ENCODE results near the gene MYH7. TPM values are rescaled to one million over a fixed set of nuclear protein-coding genes. Genes with fewer than 3 reads are reported as not detected.
A peak's percentile ranks its signal among the peaks of the same experiment; 100 is the strongest.

MYH7 gene
- total and polyA plus RNA-seq, 2 donors (not counting 1 experiment from before 2014, with no cell fraction given), result not detected

DNA sequence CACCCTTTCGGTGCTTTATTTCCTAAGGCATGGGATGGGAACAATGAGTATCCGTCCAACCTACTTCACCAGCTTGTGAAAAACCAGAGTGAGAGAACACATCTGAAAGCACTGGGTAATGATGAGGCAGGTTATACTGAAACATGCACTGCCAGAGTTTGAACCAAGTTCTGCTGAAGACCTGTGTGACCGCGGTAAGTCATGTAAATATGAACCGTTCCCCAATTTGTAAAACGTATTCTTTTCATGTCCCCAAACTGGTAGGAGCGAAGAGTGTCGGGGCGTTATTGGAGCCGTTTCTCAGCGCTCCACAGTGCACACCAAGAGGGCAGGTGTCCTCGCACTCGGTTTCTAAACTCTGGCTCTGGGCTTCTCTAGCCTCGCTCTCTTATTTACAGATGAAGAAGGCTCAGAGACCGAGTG lies 33.3 kb upstream of the MYH7 start:
- H3K27ac ChIP-seq (ENCODE audit: insufficient read depth, low read length), result peak overlapping the region; percentile 23

DNA sequence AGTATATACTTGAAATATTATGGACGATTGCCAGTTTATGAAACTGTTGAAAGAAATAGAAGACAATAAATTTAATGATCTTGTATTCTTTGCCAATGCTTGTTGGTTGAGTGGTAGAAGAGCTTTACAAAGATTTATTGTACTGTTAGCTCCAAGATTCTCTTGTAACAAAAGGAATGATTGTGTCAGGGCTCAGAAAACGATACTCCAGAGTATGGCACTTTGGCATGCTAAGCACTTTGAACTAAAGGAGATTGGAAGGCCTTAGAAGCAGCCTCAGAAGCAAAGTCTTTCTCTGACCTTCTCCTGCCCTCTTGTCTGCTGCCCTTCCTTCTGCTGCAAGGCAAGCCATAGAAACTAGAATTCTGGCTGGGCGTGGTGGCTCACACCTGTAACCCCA lies 29.8 kb upstream of the MYH7 start:
- Histone ChIP-seq H3K4me3 (replicated peaks in 1 of 4; ENCODE audit: control extremely low read depth in 1 of 4, insufficient read depth in 1 of 4, low read depth in 3 of 4, low read length in 4 of 4) (no peak overlapping the region), H3K4me1 (ENCODE audit: control insufficient read depth, extremely low read depth, insufficient read depth, low read length) (peaks cover under 1% of the 10 kb centered on the region), H3K36me3 (ENCODE audit: control insufficient read depth, insufficient read depth, low read length) (no peaks in the 10 kb centered on the region), H3K27ac (ENCODE audit: insufficient read depth, low read length) (no peak overlapping the region), H3K9ac (ENCODE audit: insufficient read depth, low read length) (no peak overlapping the region), H3K27me3 (ENCODE audit: control insufficient read depth, insufficient read depth, low read length) (no peaks in the 10 kb centered on the region), H4K20me1 (ENCODE audit: control insufficient read depth, extremely low read depth, insufficient read depth, low read length) (no peaks in the 10 kb centered on the region), H3K9me3 (ENCODE audit: control insufficient read depth, insufficient read depth, low read depth, low read length) (no peaks in the 10 kb centered on the region), H3K79me2 (ENCODE audit: control insufficient read depth, insufficient read depth, low read length) (peaks cover 7% of the 10 kb centered on the region), H3K4me2 (ENCODE audit: extremely low read depth, insufficient read depth, low read length) (no peak overlapping the region), H2AFZ (ENCODE audit: low read length) (no peak overlapping the region)
- no peak for TF ChIP-seq CTCF (conservative IDR thresholded peaks at IDR 0.05 in 1 of 2, IDR thresholded peaks at IDR 0.05 in 1 of 2; ENCODE audit: low read depth in 1 of 2, low read length in 2 of 2)
- TF ChIP-seq EZH2 (IDR thresholded peaks at IDR 0.05; ENCODE audit: low read length, missing control alignments), result no peak
- DNase-seq (ENCODE audit: low read depth in 2 of 2), result no peak

More for the DNA sequence above, 33.3 kb upstream of the MYH7 start:
- Histone ChIP-seq H3K4me2 (ENCODE audit: extremely low read depth, insufficient read depth, low read length) (peak overlapping the region; percentile 64), H3K4me3 (replicated peaks in 1 of 4; ENCODE audit: control extremely low read depth in 1 of 4, insufficient read depth in 1 of 4, low read depth in 3 of 4, low read length in 4 of 4) (peak overlapping the region; percentile 26 to 54 (median 40)), H3K9me3 (ENCODE audit: control insufficient read depth, insufficient read depth, low read depth, low read length) (no peaks in the 10 kb centered on the region), H2AFZ (ENCODE audit: low read length) (peak overlapping the region; percentile 90), H3K36me3 (ENCODE audit: control insufficient read depth, insufficient read depth, low read length) (peaks cover 4% of the 10 kb centered on the region), H3K79me2 (ENCODE audit: control insufficient read depth, insufficient read depth, low read length) (peaks cover 17% of the 10 kb centered on the region), H3K4me1 (ENCODE audit: control insufficient read depth, extremely low read depth, insufficient read depth, low read length) (peaks cover 4% of the 10 kb centered on the region), H3K9ac (ENCODE audit: insufficient read depth, low read length) (no peak overlapping the region), H4K20me1 (ENCODE audit: control insufficient read depth, extremely low read depth, insufficient read depth, low read length) (no peaks in the 10 kb centered on the region), H3K27me3 (ENCODE audit: control insufficient read depth, insufficient read depth, low read length) (no peaks in the 10 kb centered on the region)
- DNase-seq (ENCODE audit: low read depth in 2 of 2), result no peak
- TF ChIP-seq EZH2 (IDR thresholded peaks at IDR 0.05; ENCODE audit: low read length, missing control alignments), result no peak
- no peak for TF ChIP-seq CTCF (conservative IDR thresholded peaks at IDR 0.05 in 1 of 2, IDR thresholded peaks at IDR 0.05 in 1 of 2; ENCODE audit: low read depth in 1 of 2, low read length in 2 of 2)

GRCh38 chr14:23464700-23465099 lies 29.2 kb upstream of the MYH7 start:
- Histone ChIP-seq H3K27me3 (ENCODE audit: control insufficient read depth, insufficient read depth, low read length) (no peaks in the 10 kb centered on the region), H3K36me3 (ENCODE audit: control insufficient read depth, insufficient read depth, low read length) (no peaks in the 10 kb centered on the region), H3K79me2 (ENCODE audit: control insufficient read depth, insufficient read depth, low read length) (peaks cover 1% of the 10 kb centered on the region), H3K9ac (ENCODE audit: insufficient read depth, low read length) (no peak overlapping the region), H3K9me3 (ENCODE audit: control insufficient read depth, insufficient read depth, low read depth, low read length) (no peaks in the 10 kb centered on the region), H3K4me3 (replicated peaks in 1 of 4; ENCODE audit: control extremely low read depth in 1 of 4, insufficient read depth in 1 of 4, low read depth in 3 of 4, low read length in 4 of 4) (no peak overlapping the region), H3K27ac (ENCODE audit: insufficient read depth, low read length) (no peak overlapping the region), H4K20me1 (ENCODE audit: control insufficient read depth, extremely low read depth, insufficient read depth, low read length) (no peaks in the 10 kb centered on the region), H3K4me1 (ENCODE audit: control insufficient read depth, extremely low read depth, insufficient read depth, low read length) (no peaks in the 10 kb centered on the region), H2AFZ (ENCODE audit: low read length) (no peak overlapping the region), H3K4me2 (ENCODE audit: extremely low read depth, insufficient read depth, low read length) (no peak overlapping the region)
- TF ChIP-seq CTCF (conservative IDR thresholded peaks at IDR 0.05 in 1 of 2, IDR thresholded peaks at IDR 0.05 in 1 of 2; ENCODE audit: low read depth in 1 of 2, low read length in 2 of 2) (no peak), EZH2 (IDR thresholded peaks at IDR 0.05; ENCODE audit: low read length, missing control alignments) (no peak)
- DNase-seq (ENCODE audit: low read depth in 2 of 2), result no peak
